HepG2 (cell line): ENCODE results near the gene PDGFA. TPM values are rescaled to one million over a fixed set of nuclear protein-coding genes. Genes with fewer than 3 reads are reported as not detected.

Source experiments
- BCL6 ChIP-seq: IDR thresholded peaks from 2 replicates; pipeline ENCODE4 v1.6.1; 2016; ENCODE audit warnings: missing genetic modification reagents, missing compliant biosample characterization
- HDAC6 ChIP-seq: fragments of 200-600 bp; sonication (generic); IDR thresholded peaks from 2 replicates; pipeline ENCODE4 v1.7.0; 2017; ENCODE audit warnings: mild to moderate bottlenecking, antibody characterized with exemption, low read length, low read depth
- HOXA7 ChIP-seq: sonication (generic); formaldehyde crosslinking; IDR thresholded peaks from 2 replicates; pipeline ENCODE4 v1.8.1; 2022; ENCODE audit warnings: mild to moderate bottlenecking, missing genetic modification reagents, moderate library complexity
- IKZF1 ChIP-seq: fragments of 450-650 bp; IDR thresholded peaks from 2 replicates; pipeline ENCODE4 v1.7.1; 2016
- JDP2 ChIP-seq: sonication (generic); formaldehyde crosslinking; IDR thresholded peaks from 2 replicates; pipeline ENCODE4 v1.8.1; 2022; ENCODE audit warnings: missing genetic modification reagents, borderline replicate concordance
- KAT7 ChIP-seq: IDR thresholded peaks from 2 replicates; pipeline ENCODE4 v1.6.1; 2018; ENCODE audit warnings: borderline replicate concordance, missing compliant biosample characterization
- MXI1 ChIP-seq: IDR thresholded peaks from 3 replicates; pipeline ENCODE4 v1.6.1; 2012; ENCODE audit warnings: low read depth, low read length, inconsistent platforms, borderline replicate concordance
- SMC3 ChIP-seq: IDR thresholded peaks from 2 replicates; pipeline ENCODE4 v1.6.1; 2011; ENCODE audit warnings: low read length, improper control_type of control experiment
- SP5 ChIP-seq: IDR thresholded peaks from 2 replicates; pipeline ENCODE4 v1.6.1; 2016; ENCODE audit warnings: low read depth, borderline replicate concordance
- STAG1 ChIP-seq: sonication (generic); formaldehyde crosslinking; IDR thresholded peaks from 2 replicates; pipeline ENCODE4 v1.4.0; 2020; ENCODE audit warnings: missing genetic modification reagents
- TMF1 ChIP-seq: sonication (generic); formaldehyde crosslinking; IDR thresholded peaks from 2 replicates; pipeline ENCODE4 v1.8.1; 2022; ENCODE audit warnings: low read depth, missing genetic modification reagents
- ZBTB1 ChIP-seq: sonication (generic); formaldehyde crosslinking; IDR thresholded peaks from 2 replicates; pipeline ENCODE4 v1.4.0; 2020; ENCODE audit warnings: missing genetic modification reagents, borderline replicate concordance
- ZMYM2 ChIP-seq: sonication (generic); formaldehyde crosslinking; IDR thresholded peaks from 2 replicates; pipeline ENCODE4 v1.8.0; 2022; ENCODE audit warnings: mild to moderate bottlenecking, missing genetic modification reagents
- ZNF205 ChIP-seq: IDR thresholded peaks from 2 replicates; pipeline ENCODE4 v1.6.1; 2018; ENCODE audit warnings: missing biosample characterization, missing genetic modification reagents
- ZNF296 ChIP-seq: sonication (generic); formaldehyde crosslinking; conservative IDR thresholded peaks from 2 replicates; pipeline ENCODE4 v1.5.0; 2020; ENCODE audit warnings: mild to moderate bottlenecking, missing genetic modification reagents
- ZNF775 ChIP-seq: sonication (generic); formaldehyde crosslinking; IDR thresholded peaks from 2 replicates; pipeline ENCODE4 v1.4.0; 2020; ENCODE audit warnings: missing genetic modification reagents, mild to moderate bottlenecking, moderate library complexity, borderline replicate concordance
- polyA plus RNA-seq, 8 experiments: library from polyadenylated mRNA; depleted of rRNA in 3 of 8; stranded (reverse) in 7 of 8; unstranded in 1 of 8; fragments of >200 nt; fragmentation: Illumina TruSeq in 4 of 8; extraction: Trizol in 4 of 8; gene quantifications; 2 replicates each; pipeline versions ENCODE4 v1.2.1 to v1.2.3, GENCODE V29; 2011 to 2016; ENCODE audit warnings: low read depth in 4 of 8, missing spikeins in 1 of 8, mixed read lengths in 1 of 8; ENCODE audit not compliant: insufficient read depth in 1 of 8
- total RNA-seq, 5 experiments: library from RNA; depleted of rRNA; stranded (reverse); fragments of >200 nt; fragmentation: Illumina TruSeq; extraction: Trizol; gene quantifications; 2 replicates each; pipeline ENCODE4 v1.2.3, GENCODE V29; 2016; ENCODE audit warnings: low read depth in 1 of 5
- TF ChIP-seq, protein P1 (sequence below): sonication (generic); formaldehyde crosslinking; IDR thresholded peaks from 2 replicates; pipeline ENCODE4 v1.8.1; 2022; ENCODE audit warnings: low read depth, mild to moderate bottlenecking, missing genetic modification reagents
- TF ChIP-seq, protein P2 (sequence below): sonication (generic); formaldehyde crosslinking; IDR thresholded peaks from 2 replicates; pipeline ENCODE4 v1.8.0; 2022; ENCODE audit warnings: mild to moderate bottlenecking, missing genetic modification reagents, borderline replicate concordance
- TF ChIP-seq, protein P3 (sequence below): sonication (generic); formaldehyde crosslinking; IDR thresholded peaks from 2 replicates; pipeline ENCODE4 v1.4.0; 2020; ENCODE audit warnings: missing genetic modification reagents, low read depth, mild to moderate bottlenecking, borderline replicate concordance
- TF ChIP-seq, protein P4 (sequence below), 2 experiments: fragments of 450-650 bp in 1 of 2; sonication (generic) in 1 of 2; formaldehyde crosslinking; IDR thresholded peaks; 2 replicates each; pipeline versions ENCODE4 v1.5.0 to v1.8.0; 2020 to 2022; ENCODE audit warnings: mild to moderate bottlenecking in 1 of 2, missing genetic modification reagents in 1 of 2
- TF ChIP-seq, protein P5 (sequence below): IDR thresholded peaks from 2 replicates; pipeline ENCODE4 v1.6.1; 2016; ENCODE audit warnings: mild to moderate bottlenecking, missing biosample characterization, missing genetic modification reagents
- TF ChIP-seq, protein P6 (sequence below): sonication (generic); formaldehyde crosslinking; IDR thresholded peaks from 2 replicates; pipeline ENCODE4 v1.8.0; 2022; ENCODE audit warnings: mild to moderate bottlenecking, missing genetic modification reagents

PDGFA gene
- total and polyA plus RNA-seq, 2 of the 13 experiments (the other 11 are each of a cell fraction or from before 2014, with no cell fraction given) = 1.5 to 3.4 TPM

DNA sequence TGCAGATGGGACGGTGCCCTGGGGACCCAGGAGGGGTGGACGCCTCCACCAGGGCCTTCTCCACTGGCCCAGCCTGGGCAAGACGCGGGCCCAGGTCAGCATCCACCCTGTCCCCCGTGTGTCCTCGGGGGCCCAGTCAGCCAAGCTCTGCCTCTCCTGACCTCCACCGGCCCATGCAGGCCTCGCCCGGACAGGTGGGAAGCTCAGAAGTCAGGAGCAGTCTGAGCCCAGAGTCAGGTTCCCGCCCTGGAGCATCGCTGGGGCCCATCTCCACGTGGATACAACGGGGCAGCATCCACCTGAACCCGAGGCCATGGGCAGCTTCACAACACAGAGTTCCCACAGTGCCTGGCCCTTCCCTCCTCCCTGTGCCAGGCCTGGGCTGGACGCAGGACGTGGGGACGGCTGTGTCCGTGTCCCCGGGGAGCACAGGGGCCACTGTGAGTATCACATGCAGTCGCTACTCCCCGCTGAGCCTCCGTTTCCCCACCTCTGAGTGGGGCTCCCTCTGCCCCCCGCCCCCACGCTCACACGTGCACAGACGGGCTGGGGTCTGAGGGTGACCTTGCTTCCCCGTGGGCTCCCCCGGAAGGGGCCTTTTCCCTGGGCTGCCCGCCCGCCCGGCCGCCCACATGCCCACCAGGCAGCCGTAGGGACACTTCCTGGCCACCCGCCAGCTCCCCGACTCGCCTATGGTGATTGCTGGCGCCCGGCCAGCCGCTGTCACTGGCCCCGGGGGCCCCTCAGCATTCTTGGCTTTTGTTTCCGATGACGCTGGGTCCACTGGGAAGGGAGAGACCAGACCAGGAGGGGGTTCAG is 64.3 kb downstream of the PDGFA start (continued):
- TF ChIP-seq SMC3 (no peak), MXI1 (no peak), ZBTB1 (CRISPR knock-in tag) (no peak), ZNF205 (CRISPR knock-in tag) (no peak), HOXA7 (CRISPR knock-in tag) (no peak), IKZF1 (no peak), HDAC6 (no peak), STAG1 (CRISPR knock-in tag) (no peak), TMF1 (no peak), ZMYM2 (CRISPR knock-in tag) (no peak), JDP2 (CRISPR knock-in tag) (no peak), ZNF775 (no peak), BCL6 (CRISPR knock-in tag) (peak; percentile 61), ZNF296 (CRISPR knock-in tag) (no peak), KAT7 (CRISPR knock-in tag) (no peak), SP5 (CRISPR knock-in tag) (no peak)
- TF ChIP-seq, protein P1, sequence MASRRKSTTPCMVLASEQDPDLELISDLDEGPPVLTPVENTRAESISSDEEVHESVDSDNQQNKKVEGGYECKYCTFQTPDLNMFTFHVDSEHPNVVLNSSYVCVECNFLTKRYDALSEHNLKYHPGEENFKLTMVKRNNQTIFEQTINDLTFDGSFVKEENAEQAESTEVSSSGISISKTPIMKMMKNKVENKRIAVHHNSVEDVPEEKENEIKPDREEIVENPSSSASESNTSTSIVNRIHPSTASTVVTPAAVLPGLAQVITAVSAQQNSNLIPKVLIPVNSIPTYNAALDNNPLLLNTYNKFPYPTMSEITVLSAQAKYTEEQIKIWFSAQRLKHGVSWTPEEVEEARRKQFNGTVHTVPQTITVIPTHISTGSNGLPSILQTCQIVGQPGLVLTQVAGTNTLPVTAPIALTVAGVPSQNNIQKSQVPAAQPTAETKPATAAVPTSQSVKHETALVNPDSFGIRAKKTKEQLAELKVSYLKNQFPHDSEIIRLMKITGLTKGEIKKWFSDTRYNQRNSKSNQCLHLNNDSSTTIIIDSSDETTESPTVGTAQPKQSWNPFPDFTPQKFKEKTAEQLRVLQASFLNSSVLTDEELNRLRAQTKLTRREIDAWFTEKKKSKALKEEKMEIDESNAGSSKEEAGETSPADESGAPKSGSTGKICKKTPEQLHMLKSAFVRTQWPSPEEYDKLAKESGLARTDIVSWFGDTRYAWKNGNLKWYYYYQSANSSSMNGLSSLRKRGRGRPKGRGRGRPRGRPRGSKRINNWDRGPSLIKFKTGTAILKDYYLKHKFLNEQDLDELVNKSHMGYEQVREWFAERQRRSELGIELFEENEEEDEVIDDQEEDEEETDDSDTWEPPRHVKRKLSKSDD = no peak
- TF ChIP-seq, protein P2, sequence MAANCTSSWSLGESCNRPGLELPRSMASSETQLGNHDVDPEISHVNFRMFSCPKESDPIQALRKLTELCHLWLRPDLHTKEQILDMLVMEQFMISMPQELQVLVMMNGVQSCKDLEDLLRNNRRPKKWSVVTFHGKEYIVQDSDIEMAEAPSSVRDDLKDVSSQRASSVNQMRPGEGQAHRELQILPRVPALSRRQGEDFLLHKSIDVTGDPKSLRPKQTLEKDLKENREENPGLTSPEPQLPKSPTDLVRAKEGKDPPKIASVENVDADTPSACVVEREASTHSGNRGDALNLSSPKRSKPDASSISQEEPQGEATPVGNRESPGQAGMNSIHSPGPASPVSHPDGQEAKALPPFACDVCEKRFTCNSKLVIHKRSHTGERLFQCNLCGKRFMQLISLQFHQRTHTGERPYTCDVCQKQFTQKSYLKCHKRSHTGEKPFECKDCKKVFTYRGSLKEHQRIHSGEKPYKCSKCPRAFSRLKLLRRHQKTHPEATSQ (CRISPR knock-in tag) = no peak
- TF ChIP-seq, protein P3, sequence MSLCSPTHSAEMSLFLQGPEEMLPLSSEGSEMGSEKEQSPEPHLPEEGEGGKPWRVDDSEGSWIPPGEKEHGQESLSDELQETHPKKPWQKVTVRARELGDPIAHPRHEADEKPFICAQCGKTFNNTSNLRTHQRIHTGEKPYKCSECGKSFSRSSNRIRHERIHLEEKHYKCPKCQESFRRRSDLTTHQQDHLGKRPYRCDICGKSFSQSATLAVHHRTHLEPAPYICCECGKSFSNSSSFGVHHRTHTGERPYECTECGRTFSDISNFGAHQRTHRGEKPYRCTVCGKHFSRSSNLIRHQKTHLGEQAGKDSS (CRISPR knock-in tag) = 0 out of 2 replicates have a peak, but pooled peaks have one; percentile 26
- TF ChIP-seq, protein P4, sequence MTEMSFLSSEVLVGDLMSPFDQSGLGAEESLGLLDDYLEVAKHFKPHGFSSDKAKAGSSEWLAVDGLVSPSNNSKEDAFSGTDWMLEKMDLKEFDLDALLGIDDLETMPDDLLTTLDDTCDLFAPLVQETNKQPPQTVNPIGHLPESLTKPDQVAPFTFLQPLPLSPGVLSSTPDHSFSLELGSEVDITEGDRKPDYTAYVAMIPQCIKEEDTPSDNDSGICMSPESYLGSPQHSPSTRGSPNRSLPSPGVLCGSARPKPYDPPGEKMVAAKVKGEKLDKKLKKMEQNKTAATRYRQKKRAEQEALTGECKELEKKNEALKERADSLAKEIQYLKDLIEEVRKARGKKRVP (CRISPR knock-in tag; IDR thresholded peaks at IDR 0.05) = no peak
- TF ChIP-seq, protein P5, sequence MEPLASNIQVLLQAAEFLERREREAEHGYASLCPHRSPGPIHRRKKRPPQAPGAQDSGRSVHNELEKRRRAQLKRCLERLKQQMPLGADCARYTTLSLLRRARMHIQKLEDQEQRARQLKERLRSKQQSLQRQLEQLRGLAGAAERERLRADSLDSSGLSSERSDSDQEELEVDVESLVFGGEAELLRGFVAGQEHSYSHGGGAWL (CRISPR knock-in tag) = no peak
- TF ChIP-seq, protein P6, sequence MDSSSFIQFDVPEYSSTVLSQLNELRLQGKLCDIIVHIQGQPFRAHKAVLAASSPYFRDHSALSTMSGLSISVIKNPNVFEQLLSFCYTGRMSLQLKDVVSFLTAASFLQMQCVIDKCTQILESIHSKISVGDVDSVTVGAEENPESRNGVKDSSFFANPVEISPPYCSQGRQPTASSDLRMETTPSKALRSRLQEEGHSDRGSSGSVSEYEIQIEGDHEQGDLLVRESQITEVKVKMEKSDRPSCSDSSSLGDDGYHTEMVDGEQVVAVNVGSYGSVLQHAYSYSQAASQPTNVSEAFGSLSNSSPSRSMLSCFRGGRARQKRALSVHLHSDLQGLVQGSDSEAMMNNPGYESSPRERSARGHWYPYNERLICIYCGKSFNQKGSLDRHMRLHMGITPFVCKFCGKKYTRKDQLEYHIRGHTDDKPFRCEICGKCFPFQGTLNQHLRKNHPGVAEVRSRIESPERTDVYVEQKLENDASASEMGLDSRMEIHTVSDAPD (CRISPR knock-in tag) = 0 out of 2 replicates have a peak, but pooled peaks have one; percentile 57
